Skin epidermis (tissue), 12 donors: ENCODE measurements around the gene HSD17B7.
"Not testable (repeated sequence)": the region's sequence is repeated elsewhere in the genome, so short reads cannot be mapped to it uniquely, and the experiment has no call there.

Source experiments
- H3K27ac ChIP-seq, 21 experiments: fragments of 200-600 bp; sonication (generic) in 11 of 21; one replicate each; pipeline ENCODE4 v1.5.0; 2020; ENCODE audit warnings: mild to moderate bottlenecking in 3 of 21, inconsistent platforms in 2 of 21, moderate library complexity in 2 of 21
- H3K4me3 ChIP-seq, 7 experiments: fragments of 200-600 bp; sonication (generic) in 2 of 7; one replicate each; pipeline ENCODE4 v1.5.0; 2020; ENCODE audit warnings: inconsistent platforms in 2 of 7, mild to moderate bottlenecking in 2 of 7, moderate library complexity in 1 of 7

Gene HSD17B7

DNA sequence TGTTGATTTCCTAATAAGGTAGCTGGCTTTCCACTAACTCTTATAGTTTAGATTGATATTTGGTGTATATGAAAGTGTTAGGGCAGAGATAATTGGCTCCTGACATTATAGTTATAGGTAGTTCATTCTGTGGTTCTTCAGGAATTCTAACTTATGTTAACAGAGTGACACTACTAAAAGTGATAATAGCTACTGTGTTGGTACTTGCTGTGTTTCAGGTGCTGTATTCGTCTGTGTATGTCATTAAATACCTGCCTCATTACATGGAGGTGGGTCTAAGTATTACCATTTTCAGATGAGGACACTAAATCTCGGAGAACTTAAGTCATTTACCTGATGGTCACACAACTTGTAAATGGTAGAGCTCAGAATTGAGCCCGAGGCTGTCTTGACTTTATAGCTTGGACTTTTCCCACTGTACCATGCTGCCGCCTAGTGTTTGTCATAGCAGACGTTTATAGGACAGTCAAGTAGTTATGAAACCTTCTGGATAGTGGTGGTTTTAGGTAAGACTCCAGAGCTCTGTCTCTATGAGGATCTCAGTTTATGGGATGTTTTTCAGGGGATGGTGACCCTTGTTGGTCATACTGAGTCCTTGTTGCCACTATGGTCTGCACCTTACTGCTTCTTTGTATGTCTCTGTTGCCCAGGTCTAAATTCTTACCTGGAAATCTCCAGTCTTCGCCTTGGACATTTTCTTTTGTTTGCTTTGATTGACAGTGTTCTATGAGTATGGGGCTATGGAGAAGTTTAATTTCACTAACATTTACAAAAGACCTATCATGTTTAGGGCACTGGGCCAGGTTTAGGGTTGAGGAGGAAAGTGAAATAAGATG lies 9.7 kb downstream of the HSD17B7 start:
- H3K4me3 ChIP-seq, H3K27ac ChIP-seq: not testable (repeated sequence)

DNA sequence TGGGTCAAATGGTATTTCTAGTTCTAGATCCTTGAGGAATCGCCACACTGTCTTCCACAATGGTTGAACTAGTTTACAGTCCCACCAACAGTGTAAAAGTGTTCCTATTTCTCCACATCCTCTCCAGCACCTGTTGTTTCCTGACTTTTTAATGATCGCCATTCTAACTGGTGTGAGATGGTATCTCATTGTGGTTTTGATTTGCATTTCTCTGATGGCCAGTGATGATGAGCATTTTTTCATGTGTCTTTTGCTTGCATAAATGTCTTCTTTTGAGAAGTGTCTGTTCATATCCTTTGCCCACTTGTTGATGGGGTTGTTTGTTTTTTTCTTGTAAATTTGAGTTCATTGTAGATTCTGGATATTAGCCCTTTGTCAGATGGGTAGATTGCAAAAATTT lies 17.0 kb downstream of the HSD17B7 start:
- not testable (repeated sequence) for H3K27ac ChIP-seq, H3K4me3 ChIP-seq

GRCh38 chr1:162812357-162812756 lies 21.9 kb downstream of the HSD17B7 start:
- H3K4me3 ChIP-seq, H3K27ac ChIP-seq: not testable (repeated sequence)

- not testable (repeated sequence) for H3K4me3 ChIP-seq, H3K27ac ChIP-seq
Measured at GRCh38 chr1:162818136-162818535, 27.6 kb downstream of the HSD17B7 start.

DNA sequence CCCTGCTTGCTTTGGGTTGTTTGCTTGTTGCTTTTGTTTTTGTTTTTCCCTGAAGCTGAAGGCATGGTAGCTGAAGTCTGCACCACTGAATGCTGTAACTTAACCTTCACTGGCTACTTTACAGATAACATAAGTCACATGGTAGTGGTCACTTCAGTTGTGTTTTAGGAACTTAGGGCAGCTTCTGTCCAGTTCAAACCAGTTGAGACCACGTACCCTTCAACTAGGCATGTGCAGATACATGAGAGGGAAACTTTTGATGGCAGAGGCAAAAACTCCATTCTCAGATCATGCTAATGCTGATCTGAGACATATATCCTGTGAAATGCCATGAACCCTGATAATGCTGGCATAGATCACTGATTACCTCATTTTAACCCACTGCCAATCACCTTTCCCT lies 28.2 kb downstream of the HSD17B7 start:
- H3K27ac ChIP-seq, H3K4me3 ChIP-seq: not testable (repeated sequence)

DNA sequence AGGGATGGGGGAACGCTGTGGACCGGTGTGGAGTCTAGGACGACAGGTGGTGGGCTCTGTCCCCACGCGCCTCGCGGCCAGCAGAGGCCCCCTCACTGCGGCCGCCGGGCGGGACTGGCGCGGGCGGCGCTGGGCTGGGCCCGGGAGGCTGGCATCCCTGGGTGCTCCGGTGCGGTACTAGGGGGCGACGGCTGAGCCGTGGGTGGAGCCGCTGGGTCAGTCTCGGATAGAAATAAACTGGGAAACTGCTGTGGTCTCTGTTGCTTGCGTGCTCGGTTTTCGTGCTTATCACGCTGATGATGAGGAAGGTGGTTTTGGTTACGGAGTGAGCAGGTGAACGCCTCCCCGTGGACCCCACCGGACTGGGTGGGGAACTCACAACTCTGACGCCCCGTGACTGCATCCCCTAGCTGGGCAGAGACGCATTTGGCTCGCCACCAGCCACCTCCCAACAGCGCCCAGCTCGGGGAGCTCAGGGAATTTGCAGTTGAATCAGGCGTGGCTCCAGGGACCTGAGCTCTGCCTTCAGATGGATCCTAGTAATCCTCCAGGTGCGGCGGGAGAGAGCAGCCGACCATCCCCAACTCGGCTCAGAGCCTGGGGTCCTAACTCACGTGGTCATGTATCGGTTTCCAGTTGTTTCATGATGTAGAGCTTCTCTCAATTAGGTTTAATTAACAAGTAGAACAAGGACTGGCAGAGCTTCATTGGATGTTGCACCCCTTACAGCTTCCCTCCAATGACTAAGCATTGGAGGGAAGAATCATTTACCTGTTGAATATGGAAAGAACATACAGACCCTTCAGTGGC lies 32.1 kb downstream of the HSD17B7 start:
- H3K27ac ChIP-seq: peak overlapping the region in 2 of 21 experiments; percentile 18 to 59
- peak overlapping the region; percentile 13 to 36 (median 19) for H3K4me3 ChIP-seq

DNA sequence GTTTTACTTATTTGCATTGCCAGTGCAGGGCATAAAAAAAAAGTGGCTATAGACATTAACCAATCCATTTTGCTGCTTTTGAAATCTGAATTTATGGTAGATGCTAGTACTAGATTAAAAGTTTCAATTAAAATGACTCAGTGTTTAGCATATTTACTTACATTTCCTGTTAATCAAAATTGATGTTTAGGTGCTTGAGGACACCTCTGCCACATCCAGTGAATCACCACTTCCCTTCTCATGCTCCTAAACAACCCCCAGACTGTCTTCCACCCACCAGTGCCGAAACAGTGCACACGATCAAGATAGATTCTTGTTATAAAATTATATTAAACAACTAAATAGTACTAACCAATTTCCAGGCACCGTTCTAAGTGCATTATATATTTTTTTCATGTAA lies 32.7 kb downstream of the HSD17B7 start:
- Histone ChIP-seq H3K27ac (peak overlapping the region in 1 of 21 experiments; percentile 59), H3K4me3 (no peak overlapping the region)

DNA sequence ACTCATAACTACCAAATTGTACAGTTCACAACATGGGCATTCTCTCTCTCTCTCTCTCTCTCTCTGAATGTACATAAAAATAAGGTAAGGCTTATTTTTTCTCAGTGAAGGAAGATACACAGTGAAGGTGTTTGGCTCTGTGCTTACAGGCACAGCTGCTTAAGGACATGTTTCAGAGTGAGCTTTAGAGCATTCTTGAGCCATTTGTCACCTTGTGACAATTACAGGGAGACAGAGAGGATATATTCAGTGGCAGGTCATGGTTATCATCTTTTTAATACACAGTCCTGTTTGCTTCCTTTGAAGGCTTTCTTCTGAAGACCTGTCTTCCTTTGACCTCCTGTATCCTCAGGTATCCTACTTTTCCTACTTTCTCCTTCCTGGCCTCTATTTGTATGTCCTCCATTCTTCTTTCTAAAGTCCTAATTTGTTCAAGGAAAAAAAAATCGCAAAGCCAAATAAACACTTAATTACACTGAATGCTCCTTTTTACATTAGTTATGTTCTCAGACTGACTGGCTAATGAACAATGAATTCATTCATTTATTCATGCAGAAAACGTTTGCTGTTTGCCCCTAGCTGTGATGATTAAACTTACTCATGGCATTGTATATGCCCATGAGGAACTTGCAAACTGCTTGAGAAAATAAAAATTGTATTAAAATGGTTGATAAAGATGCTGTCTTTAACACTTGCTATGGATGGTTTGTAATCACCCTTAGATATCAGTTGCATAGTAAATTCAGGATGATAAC lies 33.4 kb downstream of the HSD17B7 start:
- Histone ChIP-seq H3K4me3 (no peak overlapping the region), H3K27ac (no peak overlapping the region)

DNA sequence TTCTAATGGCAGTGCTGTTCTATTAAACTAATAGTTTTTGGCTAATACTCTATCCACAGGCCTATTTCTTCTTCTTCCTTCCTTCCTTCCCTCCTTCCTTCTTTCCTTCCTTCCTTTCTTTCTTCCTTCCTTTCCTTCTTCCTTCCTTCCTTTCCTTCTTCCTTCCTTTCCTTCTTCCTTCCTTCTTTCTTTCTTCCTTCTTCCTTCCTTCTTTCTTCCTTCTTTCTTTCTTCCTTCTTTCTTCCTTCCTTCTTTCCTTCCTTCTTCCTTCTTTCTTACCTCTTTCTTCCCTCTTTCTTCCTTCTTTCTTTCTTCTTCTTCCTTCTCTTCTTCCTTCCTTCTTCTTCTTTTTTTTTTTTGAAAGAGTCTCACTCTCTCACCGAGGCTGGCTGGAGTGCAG lies 38.8 kb downstream of the HSD17B7 start:
- H3K4me3 ChIP-seq: no peak overlapping the region
- no peak overlapping the region for H3K27ac ChIP-seq

DNA sequence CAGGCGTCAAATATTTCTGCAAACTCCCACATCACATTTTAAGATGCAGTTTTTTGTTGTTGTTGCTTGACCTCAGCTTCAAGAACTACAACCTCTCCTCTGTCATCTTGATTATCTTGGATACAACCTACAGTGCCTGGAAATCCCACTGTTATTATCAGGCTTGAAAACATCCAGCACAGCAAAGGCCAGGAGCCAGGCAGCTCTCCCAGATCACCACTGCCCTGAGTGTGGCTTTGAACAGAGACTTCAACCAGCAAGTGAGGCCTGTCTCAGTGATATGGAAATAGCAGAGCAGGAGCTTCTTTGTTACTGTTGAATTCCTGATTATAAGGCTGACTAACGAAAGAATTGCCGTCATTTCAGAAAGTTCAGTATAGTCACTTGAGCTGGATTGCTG lies 42.0 kb downstream of the HSD17B7 start:
- H3K27ac ChIP-seq: no peak overlapping the region
- no peak overlapping the region for H3K4me3 ChIP-seq

DNA sequence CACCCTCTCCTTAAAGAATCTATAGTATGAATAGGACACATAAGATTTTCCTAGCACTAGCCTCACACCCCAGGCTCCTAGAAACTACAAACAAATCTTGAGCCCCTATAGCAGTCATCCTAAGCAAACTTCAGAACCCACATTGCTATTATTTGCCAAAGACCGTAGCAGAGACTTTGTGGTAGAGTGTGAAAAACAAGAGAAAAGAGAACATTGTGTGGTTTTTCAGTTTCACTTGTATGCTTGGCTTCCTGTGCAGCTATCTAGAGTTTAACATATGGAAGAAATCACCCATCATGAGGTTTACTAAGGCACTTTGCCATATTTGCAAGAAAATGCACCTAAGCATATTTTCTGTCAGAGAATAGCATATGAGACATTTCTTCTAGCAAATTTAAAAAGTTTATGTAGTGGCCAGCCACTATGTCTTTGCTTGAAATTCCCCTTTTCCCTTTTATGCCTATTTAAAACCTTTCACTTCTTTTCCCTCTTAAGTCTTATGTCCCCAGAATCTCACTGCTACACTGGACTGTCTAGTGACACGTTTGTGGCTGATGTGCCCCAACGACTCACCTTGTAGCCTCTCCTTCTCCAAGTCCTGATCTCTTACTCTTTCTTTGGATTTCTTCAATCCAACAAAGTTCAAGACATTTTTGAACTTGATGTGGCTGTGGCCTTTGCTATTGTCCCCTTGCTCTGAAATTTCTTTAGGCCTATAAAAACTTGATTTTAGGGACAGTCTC lies 44.8 kb downstream of the HSD17B7 start:
- Histone ChIP-seq H3K4me3 (no peak overlapping the region), H3K27ac (no peak overlapping the region)

DNA sequence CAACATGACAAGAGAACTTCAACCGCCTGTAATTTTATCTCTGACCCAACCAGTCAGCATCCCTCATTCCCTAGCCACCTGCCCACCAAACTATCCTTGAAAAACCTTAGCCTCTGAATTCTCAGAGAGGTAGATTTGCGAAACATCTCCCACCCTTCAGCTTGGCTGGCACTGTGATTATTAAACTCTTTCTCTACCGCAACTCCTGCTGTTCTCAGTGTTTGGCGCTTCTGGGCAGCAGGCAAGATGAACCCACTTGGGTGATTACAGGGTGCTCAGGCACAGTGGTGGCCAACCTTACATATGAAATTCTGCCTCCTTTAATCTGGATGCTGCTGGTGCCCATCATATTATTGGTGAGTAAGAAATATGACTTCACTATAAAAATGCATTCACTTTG lies 48.4 kb downstream of the HSD17B7 start:
- Histone ChIP-seq H3K4me3 (no peak overlapping the region), H3K27ac (no peak overlapping the region)

DNA sequence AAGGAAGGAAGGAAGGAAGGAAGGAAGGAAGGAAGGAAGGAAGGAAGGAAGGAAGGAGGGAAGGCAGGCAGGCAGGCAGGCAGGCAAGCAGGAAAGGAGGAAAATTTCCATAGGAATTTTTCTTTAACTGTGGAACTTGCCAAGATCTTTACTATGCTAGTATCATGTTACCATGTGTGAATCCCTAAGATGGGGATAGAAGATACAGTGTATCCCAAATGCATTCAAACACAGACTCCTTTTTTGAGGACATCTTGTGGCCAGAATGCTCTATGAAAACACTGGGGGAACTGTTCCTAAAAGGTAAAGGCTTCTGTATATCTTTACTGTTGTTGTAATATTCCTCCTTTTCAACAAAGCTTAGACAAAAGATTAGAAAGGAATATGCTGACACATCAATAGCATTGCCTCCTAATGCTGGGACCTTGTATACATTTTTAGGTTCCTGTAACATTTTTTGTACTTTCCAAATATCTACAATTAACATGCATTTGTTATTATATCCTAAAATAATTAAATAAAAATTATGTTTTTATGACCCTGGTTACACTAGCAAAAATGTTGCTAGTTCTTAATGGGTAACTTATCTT lies 49.8 kb downstream of the HSD17B7 start:
- Histone ChIP-seq H3K27ac (no peak overlapping the region), H3K4me3 (no peak overlapping the region)

GRCh38 chr1:162844153-162844552 lies 53.7 kb downstream of the HSD17B7 start:
- Histone ChIP-seq H3K4me3 (no peak overlapping the region), H3K27ac (no peak overlapping the region)

- H3K27ac ChIP-seq: no peak overlapping the region
- H3K4me3 ChIP-seq: no peak overlapping the region
Measured at GRCh38 chr1:162846256-162847212, 56.0 kb downstream of the HSD17B7 start.

- H3K27ac ChIP-seq: no peak overlapping the region
- no peak overlapping the region for H3K4me3 ChIP-seq
Measured at GRCh38 chr1:162847839-162848453, 57.4 kb downstream of the HSD17B7 start.

GRCh38 chr1:162849711-162850110 lies 59.2 kb downstream of the HSD17B7 start:
- Histone ChIP-seq H3K27ac (no peak overlapping the region), H3K4me3 (no peak overlapping the region)

- Histone ChIP-seq H3K4me3 (no peak overlapping the region), H3K27ac (no peak overlapping the region)
Measured at GRCh38 chr1:162851341-162851740, 60.8 kb downstream of the HSD17B7 start.
